Measurements from ENCODE around the gene CEP164. TPM values are rescaled to one million over a fixed set of nuclear protein-coding genes. Genes with fewer than 3 reads are reported as not detected.
A peak's percentile ranks its signal among the peaks of the same experiment; 100 is the strongest.
"Not testable (repeated sequence)": the region's sequence is repeated elsewhere in the genome, so short reads cannot be mapped to it uniquely, and the experiment has no call there.

CEP164 gene
- total RNA-seq, 1 experiment from 2014 or later = 31.0 TPM

DNA sequence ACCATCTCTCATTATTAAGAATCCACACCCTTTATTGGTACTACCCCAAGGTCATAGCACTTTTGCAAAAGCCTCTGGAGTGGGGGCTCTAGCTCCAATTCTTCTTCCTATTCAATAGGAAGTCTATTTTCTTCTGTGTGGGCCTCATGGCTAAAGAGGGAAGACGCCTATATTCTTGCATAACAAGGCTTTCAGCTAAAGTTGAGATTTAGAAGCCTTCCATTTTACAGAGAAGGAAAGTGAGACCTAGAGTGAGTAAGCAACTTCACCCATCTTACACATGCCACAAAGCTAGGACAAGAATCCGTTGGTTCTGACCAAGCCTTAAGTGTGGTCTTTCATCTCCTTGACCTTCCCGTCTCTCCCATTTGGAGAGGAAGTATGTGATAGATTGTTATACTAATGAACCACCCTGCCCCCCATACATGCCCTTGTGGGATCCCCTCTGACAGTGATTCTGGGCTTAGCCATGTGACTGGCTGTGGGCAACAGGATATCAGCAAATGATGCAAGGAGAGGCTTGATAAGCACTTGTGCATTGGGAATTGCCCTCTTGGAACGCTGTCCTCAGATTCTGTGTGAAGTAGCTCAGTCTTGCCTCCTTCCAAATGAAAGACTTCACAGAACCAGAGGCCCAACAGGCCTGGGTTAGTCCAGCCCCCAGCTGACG, 23.9 kb upstream of the CEP164 start:
- DNase-seq (ENCODE audit: low read depth) = no peak

DNA sequence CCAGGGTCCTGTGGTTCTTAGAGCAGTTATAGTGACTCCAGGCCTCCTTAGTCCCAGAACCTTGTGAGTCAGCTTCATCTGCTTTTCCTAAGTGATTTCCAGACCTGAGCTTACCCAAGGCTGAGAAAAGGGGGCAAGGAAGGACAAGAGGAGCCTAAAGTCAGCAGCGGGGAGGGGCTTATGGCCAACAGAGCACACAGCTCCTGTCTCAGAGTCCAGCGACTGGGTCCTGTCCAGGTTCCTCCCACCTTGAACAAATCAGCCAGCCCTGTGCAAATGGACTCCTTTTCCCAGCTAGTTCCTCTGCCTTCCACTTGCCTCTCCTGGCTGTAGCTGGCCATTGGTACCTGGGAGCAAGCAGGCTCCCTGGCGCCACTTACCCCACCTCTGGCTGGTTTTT, 22.5 kb upstream of the CEP164 start:
- DNase-seq (ENCODE audit: low read depth) = no peak

- DNase-seq (ENCODE audit: low read depth) = no peak
These were observed 18.3 kb upstream of the CEP164 start for GRCh38 chr11:117309310-117309709.

- DNase-seq (ENCODE audit: low read depth) = no peak
These were observed 14.6 kb upstream of the CEP164 start for GRCh38 chr11:117313091-117313490.

DNA sequence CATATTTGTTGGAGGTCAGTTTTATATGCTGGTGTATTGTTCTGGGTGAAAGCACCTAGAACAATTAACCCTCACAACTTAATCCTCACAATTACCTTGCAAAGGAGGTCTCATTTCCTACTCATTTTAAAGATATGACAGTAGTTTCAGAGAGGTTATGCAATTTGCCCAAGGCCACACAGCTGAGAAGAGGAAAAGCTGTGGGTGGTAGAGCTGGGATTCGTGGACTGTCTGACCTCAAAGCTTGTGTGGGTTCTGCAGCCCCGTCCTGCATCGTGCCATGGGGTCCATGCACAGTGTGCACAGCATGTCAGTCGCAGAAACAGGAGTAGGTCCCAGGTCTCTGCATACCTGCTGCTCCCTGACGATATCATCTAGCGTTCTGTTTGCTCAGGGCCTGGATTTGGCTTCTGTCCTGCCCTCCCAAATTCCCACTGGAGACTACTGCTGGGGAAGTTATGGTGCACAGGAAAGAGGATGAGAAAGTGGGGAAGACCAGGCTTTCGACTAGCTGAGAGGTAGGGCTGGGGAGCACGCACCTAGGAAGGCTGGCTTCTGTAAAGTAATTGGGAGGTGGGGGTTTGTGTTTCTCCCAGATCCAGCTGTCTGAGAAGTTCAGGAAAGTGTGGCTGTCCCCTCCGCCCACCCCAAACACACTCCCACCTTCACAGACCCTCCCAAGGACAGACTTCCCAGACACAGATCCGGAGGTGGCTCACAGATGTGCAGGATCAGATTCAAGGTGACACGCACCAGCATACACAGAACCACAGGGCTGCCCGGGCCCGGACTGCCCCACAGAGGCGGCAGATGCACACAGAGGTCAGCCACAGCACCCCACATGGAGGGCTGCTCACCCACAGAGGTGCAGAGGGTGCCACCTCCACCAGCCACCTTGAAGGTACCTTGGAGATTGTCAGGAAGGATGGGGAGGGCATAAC, 13.6 kb upstream of the CEP164 start:
- DNase-seq (ENCODE audit: low read depth) = no peak

GRCh38 chr11:117314840-117315239, 12.8 kb upstream of the CEP164 start:
- peak; percentile 17 for DNase-seq (ENCODE audit: low read depth)

GRCh38 chr11:117315285-117316196, 12.1 kb upstream of the CEP164 start:
- peak; percentile 19 for DNase-seq (ENCODE audit: low read depth)

DNA sequence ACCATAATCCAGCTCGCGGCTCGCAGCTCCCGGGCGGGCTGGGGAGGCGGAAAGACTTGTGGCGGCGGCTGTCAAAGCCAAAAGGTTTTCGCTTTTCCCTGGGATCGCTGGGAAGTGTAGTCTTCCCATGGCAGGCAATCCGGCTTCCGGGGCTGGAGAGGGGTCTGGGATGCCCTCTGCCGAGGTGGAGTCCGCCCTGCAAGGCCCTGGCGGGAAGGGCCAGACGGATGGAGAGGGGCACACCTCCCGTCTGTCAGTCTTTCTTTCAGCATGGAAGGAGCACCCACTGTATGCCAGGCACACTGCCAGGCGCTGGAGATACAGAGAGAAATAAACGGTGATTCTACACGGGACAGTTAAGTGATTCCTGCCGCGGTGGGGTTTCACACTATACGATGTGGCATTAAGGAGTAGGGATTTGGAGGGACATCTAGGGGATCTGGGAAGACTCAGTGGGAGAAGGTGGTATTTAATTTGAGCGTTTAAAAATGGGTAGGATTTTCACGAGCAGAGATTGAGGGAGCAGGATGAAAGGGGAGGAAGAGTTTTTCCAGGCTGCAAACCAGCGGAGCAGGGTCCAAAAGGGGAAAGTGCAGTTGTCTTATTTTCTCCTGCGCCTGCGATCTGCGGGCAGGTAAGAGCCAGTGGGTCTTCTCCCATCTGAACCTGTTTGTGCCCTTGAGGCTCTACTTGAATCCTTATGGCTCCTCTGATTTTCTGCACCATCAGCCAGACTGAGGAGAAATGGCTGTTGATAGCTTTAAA, 11.3 kb upstream of the CEP164 start, which contains the start of gene BACE1:
BACE1 (minus strand) TSS at position 60 of the 765 bp plus-strand sequence. CDS start 461 bp downstream, outside the sequence.
- DNase-seq (ENCODE audit: low read depth) = peak; percentile 89

GRCh38 chr11:117318738-117319137, 8.9 kb upstream of the CEP164 start:
- no peak for DNase-seq (ENCODE audit: low read depth)

- peak; percentile 14 for DNase-seq (ENCODE audit: low read depth)
These were observed 8.3 kb upstream of the CEP164 start for GRCh38 chr11:117319214-117319840.

- not testable (repeated sequence) for DNase-seq (ENCODE audit: low read depth)
These were observed 443 bp upstream of the CEP164 start for GRCh38 chr11:117327255-117327566.

DNA sequence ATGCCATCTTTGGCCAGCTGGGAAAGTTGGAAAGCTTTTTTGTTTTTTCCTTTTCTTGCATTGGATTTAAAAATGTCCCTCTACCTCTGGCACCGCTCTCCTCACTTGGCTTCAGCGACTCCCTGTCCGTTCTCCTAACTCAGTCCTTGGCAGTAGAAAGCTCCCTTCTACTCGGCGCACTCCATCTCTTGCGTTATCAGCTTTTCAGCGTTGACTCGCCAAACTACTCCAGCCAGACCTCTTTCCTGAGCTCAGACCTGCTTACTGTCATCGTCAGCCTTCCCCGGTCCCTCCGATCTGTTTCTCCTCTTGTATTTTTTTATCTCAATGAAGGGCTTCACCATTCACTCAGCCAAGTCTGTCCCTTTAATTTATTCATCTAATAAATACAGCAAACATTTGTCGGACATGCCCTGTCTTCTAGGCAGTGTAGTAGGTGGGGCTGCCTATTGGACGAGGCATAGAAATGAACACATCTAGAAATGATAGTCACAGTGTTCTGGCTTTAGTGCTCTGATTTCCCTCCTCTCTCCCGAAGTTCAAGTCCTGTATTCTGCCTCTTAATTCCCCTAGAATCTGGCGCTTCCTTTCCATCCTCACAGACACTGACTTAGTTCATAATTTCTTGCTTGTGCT, 839 bp downstream of the CEP164 start:
- peak; percentile 38 for DNase-seq (ENCODE audit: low read depth)

DNA sequence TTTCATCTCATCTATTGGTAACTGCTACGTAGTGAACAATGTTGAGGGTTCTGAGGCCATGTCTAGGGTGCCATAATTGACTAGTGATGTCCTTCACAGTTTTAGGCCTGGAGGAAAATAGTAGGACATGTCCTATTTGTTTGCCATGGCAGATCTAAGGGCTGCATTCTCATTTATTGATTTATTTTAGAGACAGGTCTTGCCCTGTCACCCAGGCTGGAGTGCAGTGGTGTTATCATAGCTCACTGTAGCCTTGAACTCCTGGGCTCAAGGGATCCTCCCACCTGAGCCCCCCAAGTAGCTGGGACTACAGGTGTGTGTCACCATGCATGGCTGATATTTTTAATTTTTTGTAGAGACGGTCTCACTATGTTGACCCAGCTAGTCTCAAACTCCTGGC, 5.2 kb downstream of the CEP164 start:
- DNase-seq (ENCODE audit: low read depth) = no peak

DNA sequence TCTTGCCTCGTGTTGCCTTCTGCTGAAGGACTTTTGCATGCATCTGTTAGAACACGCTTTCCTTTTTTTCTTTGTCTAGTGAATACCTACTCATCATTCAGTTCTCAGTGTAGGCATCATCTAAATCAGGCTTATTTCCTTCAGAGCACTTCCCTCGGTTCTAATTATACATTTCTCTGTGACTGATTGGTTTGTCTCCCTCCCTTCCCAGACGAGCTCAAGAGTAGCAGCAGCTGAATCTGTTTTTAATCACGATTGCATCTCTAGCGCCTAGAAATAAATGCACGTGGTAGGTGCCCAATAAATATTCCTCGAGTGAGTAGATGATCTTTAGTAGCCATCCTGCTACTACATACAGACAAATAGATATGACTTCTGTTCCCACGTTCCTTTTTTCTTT, 6.3 kb downstream of the CEP164 start:
- DNase-seq (ENCODE audit: low read depth) = no peak

GRCh38 chr11:117334896-117335295, 7.2 kb downstream of the CEP164 start:
- no peak for DNase-seq (ENCODE audit: low read depth)

DNA sequence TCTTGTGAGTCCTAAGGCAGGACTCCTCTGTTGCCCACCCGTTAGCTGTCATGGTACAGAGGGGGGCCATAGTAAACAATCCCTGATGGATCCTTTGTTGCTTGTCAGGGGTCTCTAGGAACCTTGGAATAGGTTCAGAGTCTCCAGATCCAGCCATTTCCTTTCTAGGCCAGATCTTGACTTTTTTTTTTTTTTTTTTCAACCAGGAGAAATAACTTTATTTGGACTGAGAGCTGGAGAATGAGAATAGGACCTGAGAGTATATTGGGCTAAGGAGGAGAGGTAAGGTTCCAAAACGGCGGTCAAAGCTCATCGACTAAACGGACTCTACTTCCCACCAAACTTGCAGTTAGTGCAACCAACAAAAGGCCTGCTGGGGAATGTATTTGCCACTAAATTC, 7.7 kb downstream of the CEP164 start:
- no peak for DNase-seq (ENCODE audit: low read depth)

GRCh38 chr11:117337076-117337475, 9.4 kb downstream of the CEP164 start:
- DNase-seq (ENCODE audit: low read depth) = no peak

GRCh38 chr11:117345039-117345438, 17.4 kb downstream of the CEP164 start:
- DNase-seq (ENCODE audit: low read depth) = no peak

- no peak for DNase-seq (ENCODE audit: low read depth)
These were observed 26.9 kb downstream of the CEP164 start for GRCh38 chr11:117354550-117354949.
